HCT116 (cell line): ENCODE measurements around the gene FMOD. TPM values are rescaled to one million over a fixed set of nuclear protein-coding genes. Genes with fewer than 3 reads are reported as not detected.

Source experiments
- ATAC-seq: fragments of 200-7000 bp; cut with Tn5 transposase; 2 replicates; pipeline ENCODE4 v1.9.1; 2020; ENCODE audit warnings: mild to moderate bottlenecking, moderate library complexity
- BruUV-seq: library from RNA; stranded (reverse); fragments of 400-500 nt; replicated peaks from 2 replicates; lab custom pipeline; 2021; lab: Mats Ljungman, UMichigan
- CTCF ChIA-PET: fragments of 300-600 bp; sonication (Branson Sonifier 250); formaldehyde crosslinking; loops from one replicate; lab custom pipeline; 2021; ENCODE audit warnings: antibody characterized with exemption; lab: Charles Lee
- POLR2A ChIA-PET: fragments of 300-600, 350-600 bp; sonication (Branson Sonifier 250); formaldehyde crosslinking; loops from one replicate; lab custom pipeline; 2021; ENCODE audit warnings: antibody characterized with exemption; lab: Charles Lee
- RAD21 ChIA-PET, 2 experiments: fragments of 300-600 bp; sonication (Branson Sonifier 250); formaldehyde crosslinking; loops; one replicate each; lab custom pipeline; 2023; ENCODE audit warnings: low total read pairs in 2 of 2; ENCODE audit not compliant: uncharacterized antibody in 2 of 2, unreplicated experiment in 2 of 2, low non-redundant PET in 1 of 2; lab: Charles Lee
- DNase-seq: peaks from one replicate; pipeline ENCODE4 v3.0.0-alpha.2; 2010; ENCODE audit warnings: low read depth, low spot score
- H2AFZ ChIP-seq: fragments of 200-600 bp; shearing (Covaris generic), sonication (generic); 2 replicates; pipeline ENCODE4 v1.6.1; 2017; ENCODE audit warnings: low read depth, mixed run types, mixed read lengths, antibody characterized with exemption, low read length; ENCODE audit not compliant: poor library complexity, severe bottlenecking
- H3K27ac ChIP-seq: 2 replicates; pipeline ENCODE4 v1.5.1; 2012; ENCODE audit warnings: low read depth, low read length
- H3K27me3 ChIP-seq: fragments of 200-600 bp; sonication (generic); 2 replicates; pipeline ENCODE4 v1.6.1; 2016; ENCODE audit warnings: mixed run types, low read length, mixed read lengths; ENCODE audit not compliant: insufficient read depth
- H3K36me3 ChIP-seq, 2 experiments: fragments of 200-500 bp in 1 of 2; fragments of 200-600 bp in 1 of 2; sonication (Bioruptor generic) in 1 of 2; sonication (generic) in 1 of 2; 2 replicates each; pipeline versions ENCODE4 v1.5.1 to v1.6.1; 2014 to 2016; ENCODE audit warnings: low read length in 2 of 2, inconsistent platforms in 1 of 2, mixed read lengths in 1 of 2, mixed run types in 1 of 2; ENCODE audit not compliant: insufficient read depth in 2 of 2, control insufficient read depth in 1 of 2
- H3K4me1 ChIP-seq, 2 experiments: fragments of 200-600 bp in 1 of 2; sonication (generic) in 1 of 2; 2 replicates each; pipeline versions ENCODE4 v1.5.1 to v1.6.1; 2012 to 2017; ENCODE audit warnings: low read length in 2 of 2, inconsistent platforms in 1 of 2, mild to moderate bottlenecking in 1 of 2, mixed read lengths in 1 of 2, mixed run types in 1 of 2, moderate library complexity in 1 of 2; ENCODE audit not compliant: insufficient read depth in 2 of 2, control insufficient read depth in 1 of 2
- H3K4me2 ChIP-seq: fragments of 200-600 bp; sonication (generic); 2 replicates; pipeline ENCODE4 v1.6.1; 2017; ENCODE audit warnings: mixed run types, low read length, mixed read lengths
- H3K4me3 ChIP-seq, 2 experiments: fragments of 200-600 bp in 1 of 2; sonication (generic) in 1 of 2; replicated peaks in 1 of 2; 2 replicates each; pipeline ENCODE4 v1.5.1; 2011 to 2016; ENCODE audit warnings: low read length in 2 of 2, control low read depth in 1 of 2, low read depth in 1 of 2, mild to moderate bottlenecking in 1 of 2, mixed read lengths in 1 of 2, mixed run types in 1 of 2
- H3K79me2 ChIP-seq: fragments of 200-600 bp; sonication (generic); 2 replicates; pipeline ENCODE4 v1.6.1; 2017; ENCODE audit warnings: mild to moderate bottlenecking, mixed run types, low read length, moderate library complexity, mixed read lengths; ENCODE audit not compliant: insufficient read depth
- H3K9ac ChIP-seq: fragments of 200-600 bp; sonication (generic); 2 replicates; pipeline ENCODE4 v1.6.1; 2016; ENCODE audit warnings: low read length, mixed read lengths
- H3K9me2 ChIP-seq: fragments of 200-600 bp; sonication (generic), shearing (Covaris generic); 2 replicates; pipeline ENCODE4 v1.6.1; 2017; ENCODE audit warnings: mixed run types, mild to moderate bottlenecking, moderate library complexity; ENCODE audit not compliant: insufficient read depth
- H3K9me3 ChIP-seq, 2 experiments: fragments of 200-500 bp in 1 of 2; fragments of 200-600 bp in 1 of 2; sonication (Bioruptor generic) in 1 of 2; sonication (generic) in 1 of 2; 2 replicates each; pipeline ENCODE4 v1.6.1; 2014 to 2017; ENCODE audit warnings: low read length in 2 of 2, mixed read lengths in 2 of 2, inconsistent platforms in 1 of 2, low read depth in 1 of 2, mild to moderate bottlenecking in 1 of 2, mixed run types in 1 of 2, moderate library complexity in 1 of 2; ENCODE audit not compliant: control insufficient read depth in 1 of 2, insufficient read depth in 1 of 2
- H4K20me1 ChIP-seq: fragments of 200-600 bp; sonication (generic), shearing (Covaris generic); 2 replicates; pipeline ENCODE4 v1.6.1; 2017; ENCODE audit warnings: mixed run types, mild to moderate bottlenecking, moderate library complexity; ENCODE audit not compliant: insufficient read depth
- ATF3 ChIP-seq: IDR thresholded peaks from 2 replicates; pipeline ENCODE4 v1.6.1; 2012
- CTCF ChIP-seq, 3 experiments: fragments of 200-600 bp in 1 of 3; sonication (generic) in 1 of 3; IDR thresholded peaks in 2 of 3; conservative IDR thresholded peaks in 1 of 3; 2 replicates each; pipeline ENCODE4 v1.5.1; 2012 to 2017; ENCODE audit warnings: low read depth in 2 of 3, low read length in 2 of 3, antibody characterized with exemption in 1 of 3, borderline replicate concordance in 1 of 3, control low read depth in 1 of 3, mild to moderate bottlenecking in 1 of 3, mixed read lengths in 1 of 3, mixed run types in 1 of 3, moderate library complexity in 1 of 3; ENCODE audit not compliant: insufficient read depth in 1 of 3
- EGR1 ChIP-seq: IDR thresholded peaks from 2 replicates; pipeline ENCODE4 v1.6.1; 2012; ENCODE audit warnings: low read depth
- ELF1 ChIP-seq: IDR thresholded peaks from 2 replicates; pipeline ENCODE4 v1.6.1; 2012; ENCODE audit warnings: low read depth, borderline replicate concordance
- EZH2 ChIP-seq: fragments of 200-600 bp; sonication (generic); IDR thresholded peaks from 2 replicates; pipeline ENCODE4 v1.6.1; 2017; ENCODE audit warnings: antibody characterized with exemption, mixed run types
- EZH2phosphoT487 ChIP-seq: fragments of 200-600 bp; IDR thresholded peaks from 2 replicates; pipeline ENCODE4 v1.6.1; 2018; ENCODE audit warnings: antibody characterized with exemption, borderline replicate concordance
- JUND ChIP-seq: IDR thresholded peaks from 2 replicates; pipeline ENCODE4 v1.6.1; 2012
- MAX ChIP-seq: IDR thresholded peaks from 2 replicates; pipeline ENCODE4 v1.6.1; 2012
- POLR2A ChIP-seq: IDR thresholded peaks from 2 replicates; pipeline ENCODE4 v1.7.0; 2011; ENCODE audit warnings: borderline replicate concordance; ENCODE audit not compliant: insufficient read depth, insufficient read length; ENCODE audit errors: extremely low read depth
- RAD21 ChIP-seq: IDR thresholded peaks from 2 replicates; pipeline ENCODE4 v1.6.1; 2012; ENCODE audit warnings: low read depth, mild to moderate bottlenecking
- REST ChIP-seq: IDR thresholded peaks from 2 replicates; pipeline ENCODE4 v1.6.1; 2012; ENCODE audit warnings: low read depth
- SIN3A ChIP-seq: IDR thresholded peaks from 2 replicates; pipeline ENCODE4 v1.6.1; 2012; ENCODE audit warnings: low read depth
- SP1 ChIP-seq: IDR thresholded peaks from 2 replicates; pipeline ENCODE4 v1.6.1; 2012; ENCODE audit warnings: low read depth
- SRF ChIP-seq: IDR thresholded peaks from 2 replicates; pipeline ENCODE4 v1.6.1; 2012; ENCODE audit warnings: low read depth
- TCF7L2 ChIP-seq: IDR thresholded peaks from 2 replicates; pipeline ENCODE4 v1.7.0; 2011; ENCODE audit warnings: borderline replicate concordance, inconsistent platforms; ENCODE audit not compliant: insufficient read depth, insufficient read length; ENCODE audit errors: extremely low read depth
- YY1 ChIP-seq: IDR thresholded peaks from 2 replicates; pipeline ENCODE4 v1.6.1; 2011; ENCODE audit warnings: low read length, low read depth, moderate library complexity, mild to moderate bottlenecking; ENCODE audit not compliant: insufficient replicate concordance; ENCODE audit errors: extremely low read depth
- ZBTB33 ChIP-seq: IDR thresholded peaks from 2 replicates; pipeline ENCODE4 v1.6.1; 2011; ENCODE audit warnings: mild to moderate bottlenecking, low read length, moderate library complexity; ENCODE audit not compliant: insufficient replicate concordance; ENCODE audit errors: extremely low read depth
- ZFX ChIP-seq: fragments of 450-650 bp; IDR thresholded peaks from 2 replicates; pipeline ENCODE4 v1.6.1; 2017
- ZNF274 ChIP-seq: fragments of 200-500 bp; sonication (Bioruptor generic); IDR thresholded peaks from 2 replicates; pipeline ENCODE4 v1.6.1; 2014; ENCODE audit warnings: mild to moderate bottlenecking, low read depth, low read length, inconsistent platforms
- intact Hi-C: fragments of 100-400 bp; cut with micrococcal nuclease; formaldehyde crosslinking; loops from 2 replicates; pipeline ENCODE4 v1.10.0; 2022
- total RNA-seq: library from RNA; stranded (reverse); gene quantifications from one replicate; pipeline ENCODE4 v1.2.1, GENCODE V29; 2021; ENCODE audit not compliant: unreplicated experiment

The FMOD gene
- total RNA-seq, 1 experiment from 2014 or later, result not detected

GRCh38 chr1:203354246-203354645, 3.3 kb upstream of the FMOD start:
- TF ChIP-seq YY1 (no peak), EZH2phosphoT487 (no peak), ZFX (no peak), SIN3A (no peak), ZBTB33 (no peak), MAX (no peak), EGR1 (no peak), SP1 (no peak), JUND (no peak), EZH2 (no peak), ELF1 (no peak), TCF7L2 (no peak), POLR2A (no peak), CTCF (IDR thresholded peaks at IDR 0.05 in 2 of 3, conservative IDR thresholded peaks at IDR 0.05 in 1 of 3; ENCODE audit: borderline replicate concordance in 1 of 3, insufficient read depth in 1 of 3, low read depth in 2 of 3, low read length in 2 of 3) (no peak), ZNF274 (no peak), RAD21 (no peak), ATF3 (no peak), SRF (no peak), REST (no peak)
- no TSS peak for BruUV-seq

More at GRCh38 chr1:203354246-203354645, 3.3 kb upstream of the FMOD start:
- no peaks in the 10 kb centered on the region for H3K9me3 ChIP-seq
- DNase-seq, result no peak
- peaks cover 23% of the 10 kb centered on the region for H3K27me3 ChIP-seq
- H3K36me3 ChIP-seq, result no peaks in the 10 kb centered on the region
- no peak overlapping the region for H3K27ac ChIP-seq
- no peak overlapping the region for H2AFZ ChIP-seq
- no peak overlapping the region for H3K4me2 ChIP-seq
- ChIA-PET POLR2A (no interaction called here), RAD21 (no interaction called here), CTCF (interaction anchor here (1.5 kb wide), 1 partner anchor 87 kb away, joined by 5 read pairs; no protein-coding TSS in a partner anchor)
- no peaks in the 10 kb centered on the region for H4K20me1 ChIP-seq
- intact Hi-C loops, result no loop called here
- no peak for ATAC-seq
- no peak overlapping the region for H3K9ac ChIP-seq
- H3K9me2 ChIP-seq, result no peaks in the 10 kb centered on the region
- H3K4me3 ChIP-seq, result no peak overlapping the region
- H3K79me2 ChIP-seq, result no peaks in the 10 kb centered on the region
- no peaks in the 10 kb centered on the region for H3K4me1 ChIP-seq
